SIG-M5 treated with dmso at 0.1 percent for 504 hours (cell line): ENCODE results near the gene GOLPH3.

Source experiments
- DNase-seq: peaks from one replicate; lab custom pipeline; 2025; ENCODE audit not compliant: unreplicated experiment; lab: John Stamatoyannopoulos, UW

The GOLPH3 gene

GRCh38 chr5:32076699-32077695 lies 97.1 kb downstream of the GOLPH3 start:
- DNase-seq: peak; percentile 53
